Measurements from ENCODE around the gene ZMIZ1. TPM values are rescaled to one million over a fixed set of nuclear protein-coding genes. Genes with fewer than 3 reads are reported as not detected.

Gene ZMIZ1, protein sequence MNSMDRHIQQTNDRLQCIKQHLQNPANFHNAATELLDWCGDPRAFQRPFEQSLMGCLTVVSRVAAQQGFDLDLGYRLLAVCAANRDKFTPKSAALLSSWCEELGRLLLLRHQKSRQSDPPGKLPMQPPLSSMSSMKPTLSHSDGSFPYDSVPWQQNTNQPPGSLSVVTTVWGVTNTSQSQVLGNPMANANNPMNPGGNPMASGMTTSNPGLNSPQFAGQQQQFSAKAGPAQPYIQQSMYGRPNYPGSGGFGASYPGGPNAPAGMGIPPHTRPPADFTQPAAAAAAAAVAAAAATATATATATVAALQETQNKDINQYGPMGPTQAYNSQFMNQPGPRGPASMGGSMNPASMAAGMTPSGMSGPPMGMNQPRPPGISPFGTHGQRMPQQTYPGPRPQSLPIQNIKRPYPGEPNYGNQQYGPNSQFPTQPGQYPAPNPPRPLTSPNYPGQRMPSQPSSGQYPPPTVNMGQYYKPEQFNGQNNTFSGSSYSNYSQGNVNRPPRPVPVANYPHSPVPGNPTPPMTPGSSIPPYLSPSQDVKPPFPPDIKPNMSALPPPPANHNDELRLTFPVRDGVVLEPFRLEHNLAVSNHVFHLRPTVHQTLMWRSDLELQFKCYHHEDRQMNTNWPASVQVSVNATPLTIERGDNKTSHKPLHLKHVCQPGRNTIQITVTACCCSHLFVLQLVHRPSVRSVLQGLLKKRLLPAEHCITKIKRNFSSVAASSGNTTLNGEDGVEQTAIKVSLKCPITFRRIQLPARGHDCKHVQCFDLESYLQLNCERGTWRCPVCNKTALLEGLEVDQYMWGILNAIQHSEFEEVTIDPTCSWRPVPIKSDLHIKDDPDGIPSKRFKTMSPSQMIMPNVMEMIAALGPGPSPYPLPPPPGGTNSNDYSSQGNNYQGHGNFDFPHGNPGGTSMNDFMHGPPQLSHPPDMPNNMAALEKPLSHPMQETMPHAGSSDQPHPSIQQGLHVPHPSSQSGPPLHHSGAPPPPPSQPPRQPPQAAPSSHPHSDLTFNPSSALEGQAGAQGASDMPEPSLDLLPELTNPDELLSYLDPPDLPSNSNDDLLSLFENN
- total RNA-seq = 20.2 and 26.9 TPM in 2 replicates

DNA sequence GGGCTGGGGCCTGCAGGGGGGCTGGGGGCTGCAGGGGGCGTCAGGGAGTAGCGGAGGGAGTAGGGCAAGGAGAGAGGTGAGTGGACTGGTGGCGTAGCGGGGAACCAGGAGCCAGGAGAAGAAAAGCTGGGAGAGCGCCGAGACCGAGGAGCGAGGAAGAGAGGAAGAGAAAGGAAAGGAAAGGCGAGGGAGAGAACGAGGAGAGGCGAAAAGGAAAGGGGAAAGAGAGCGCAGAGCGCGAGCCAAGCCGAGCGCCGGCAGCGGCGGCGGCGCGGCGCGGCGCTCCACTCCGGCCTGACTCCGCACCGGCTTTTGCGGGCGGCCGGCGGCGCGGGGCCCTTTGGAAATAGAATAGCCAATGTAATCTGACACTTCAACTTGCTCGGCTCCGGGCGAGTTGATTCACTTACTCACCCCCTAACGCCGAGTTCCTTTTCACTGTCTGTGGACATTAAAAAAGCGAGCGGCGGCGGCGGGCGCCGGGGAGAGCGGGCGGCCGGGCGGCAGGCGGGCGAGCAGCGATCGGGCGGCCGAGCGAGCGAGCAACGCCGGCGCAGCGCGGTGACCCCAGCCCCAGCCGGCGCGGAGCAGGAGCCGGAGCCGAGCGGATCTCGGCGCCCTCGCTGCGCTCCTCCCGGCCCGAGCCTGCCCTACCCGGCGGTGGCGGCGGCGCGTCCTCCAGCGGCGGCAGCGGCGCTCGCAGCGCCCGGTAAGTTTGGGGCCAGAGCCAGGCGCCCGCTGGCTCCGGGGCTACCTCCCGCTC is at the start of gene ZMIZ1:
TSS of gene ZMIZ1 (plus strand) at position 405 of the 763 bp plus-strand sequence. CDS start 132,667 bp downstream, outside the sequence.

DNA sequence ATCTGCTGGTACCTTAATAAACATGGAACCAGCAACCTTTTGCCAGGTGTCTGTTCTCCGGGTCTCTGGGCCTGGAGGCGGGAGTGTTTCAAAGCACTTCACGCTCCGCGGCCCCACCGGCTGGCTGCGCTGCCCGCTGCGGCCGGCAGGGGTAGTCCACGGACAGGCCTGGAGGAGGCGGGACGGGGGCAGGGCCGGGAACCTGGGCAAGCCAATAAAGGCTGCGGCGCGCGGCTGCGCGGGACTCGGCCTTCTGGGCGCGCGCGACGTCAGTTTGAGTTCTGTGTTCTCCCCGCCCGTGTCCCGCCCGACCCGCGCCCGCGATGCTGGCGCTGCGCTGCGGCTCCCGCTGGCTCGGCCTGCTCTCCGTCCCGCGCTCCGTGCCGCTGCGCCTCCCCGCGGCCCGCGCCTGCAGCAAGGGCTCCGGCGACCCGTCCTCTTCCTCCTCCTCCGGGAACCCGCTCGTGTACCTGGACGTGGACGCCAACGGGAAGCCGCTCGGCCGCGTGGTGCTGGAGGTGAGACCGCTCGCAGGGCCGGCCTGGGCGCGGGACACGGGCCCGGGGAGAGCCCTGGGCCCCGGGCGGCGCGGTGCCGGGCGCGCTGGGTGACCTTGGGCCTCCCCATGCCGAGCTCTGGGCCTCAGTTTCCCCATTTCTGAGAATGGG is 278.6 kb downstream of the ZMIZ1 start, which contains the start of gene PPIF:
TSS of gene PPIF (plus strand) at position 244 of the 668 bp plus-strand sequence. CDS start at position 324, 80 bp downstream.

